DMS114 treated with DMSO at 0.1 percent for 48 hours (cell line): ENCODE measurements around the gene FAIM2.
"Not testable (repeated sequence)": the region's sequence is repeated elsewhere in the genome, so short reads cannot be mapped to it uniquely, and the experiment has no call there.

Experiments used
- DNase-seq: peaks from one replicate; lab custom pipeline; 2025; ENCODE audit not compliant: unreplicated experiment; lab: John Stamatoyannopoulos, UW

FAIM2 gene

GRCh38 chr12:49866859-49867569 is 36.7 kb downstream of the FAIM2 start:
- peak; percentile 53 for DNase-seq

- DNase-seq = no peak
Observed at GRCh38 chr12:49865782-49866135, 37.9 kb downstream of the FAIM2 start.

- no peak for DNase-seq
Observed at GRCh38 chr12:49865109-49865781, 38.5 kb downstream of the FAIM2 start.

- DNase-seq = no peak
Observed at GRCh38 chr12:49864798-49865090, 39.0 kb downstream of the FAIM2 start.

GRCh38 chr12:49863946-49864797 is 39.5 kb downstream of the FAIM2 start:
- no peak for DNase-seq

- DNase-seq = not testable (repeated sequence)
Observed at GRCh38 chr12:49860921-49861320, 42.8 kb downstream of the FAIM2 start.

GRCh38 chr12:49855890-49856289 is 47.8 kb downstream of the FAIM2 start:
- DNase-seq = not testable (repeated sequence)

- no peak for DNase-seq
Observed at GRCh38 chr12:49854976-49855375, 48.7 kb downstream of the FAIM2 start.

GRCh38 chr12:49853671-49854070 is 50.0 kb downstream of the FAIM2 start:
- DNase-seq = no peak

- no peak for DNase-seq
Observed at GRCh38 chr12:49847161-49847560, 56.5 kb downstream of the FAIM2 start.

- DNase-seq = no peak
Observed at GRCh38 chr12:49846032-49846431, 57.7 kb downstream of the FAIM2 start.

GRCh38 chr12:49843876-49844437 is 59.7 kb downstream of the FAIM2 start:
- no peak for DNase-seq

GRCh38 chr12:49843411-49843810 is 60.3 kb downstream of the FAIM2 start:
- no peak for DNase-seq

- peak; percentile 86 for DNase-seq
Observed at GRCh38 chr12:49842519-49843352, 61.0 kb downstream of the FAIM2 start, which contains the start of gene BCDIN3D. BCDIN3D (minus strand) TSS chr12:49843106; CDS start chr12:49843087, 19 bp downstream.

- DNase-seq = no peak
Observed at GRCh38 chr12:49838973-49839633, 64.6 kb downstream of the FAIM2 start.

GRCh38 chr12:49832836-49833421 is 70.8 kb downstream of the FAIM2 start:
- no peak for DNase-seq

- no peak for DNase-seq
Observed at GRCh38 chr12:49831717-49832116, 72.0 kb downstream of the FAIM2 start.

GRCh38 chr12:49828133-49829091 is 75.3 kb downstream of the FAIM2 start, which contains the start of gene NCKAP5L:
NCKAP5L (minus strand) TSS chr12:49828413; CDS start chr12:49804044, 24,369 bp downstream.
- DNase-seq = peak; percentile 91
